PC-3 (cell line): Measurements from ENCODE around the gene NAA25. TPM values are rescaled to one million over a fixed set of nuclear protein-coding genes. Genes with fewer than 3 reads are reported as not detected.
"Not testable (repeated sequence)": the region's sequence is repeated elsewhere in the genome, so short reads cannot be mapped to it uniquely, and the experiment has no call there.

Experiments used
- ATAC-seq: fragments of 200-7000 bp; cut with Tn5 transposase; 2 replicates; pipeline ENCODE4 v1.9.1; 2020; ENCODE audit warnings: mild to moderate bottlenecking, moderate library complexity
- BruUV-seq: library from RNA; stranded (reverse); fragments of 400-500 nt; replicated peaks from 2 replicates; lab custom pipeline; 2021; lab: Mats Ljungman, UMichigan
- CTCF ChIA-PET: fragments of 300-600 bp; sonication (Branson Sonifier 250); formaldehyde crosslinking; loops from one replicate; lab custom pipeline; 2022; ENCODE audit warnings: antibody characterized with exemption; lab: Charles Lee
- POLR2A ChIA-PET: fragments of 300-600 bp; sonication (Branson Sonifier 250); formaldehyde crosslinking; loops from one replicate; lab custom pipeline; 2022; ENCODE audit warnings: antibody characterized with exemption; ENCODE audit not compliant: unreplicated experiment; lab: Charles Lee
- DNase-seq: peaks from one replicate; pipeline ENCODE4 v3.0.0-alpha.2; 2015
- H2AFZ ChIP-seq: fragments of 300-600 bp; sonication (generic); 2 replicates; pipeline ENCODE4 v1.6.0; 2016; ENCODE audit warnings: antibody characterized with exemption, low read length
- H3F3A ChIP-seq: fragments of 300-600 bp; sonication (generic); one replicate; pipeline ENCODE4 v1.6.0; 2017; ENCODE audit warnings: antibody characterized with exemption, low read length, control low read depth, mild to moderate bottlenecking; ENCODE audit not compliant: unreplicated experiment
- H3K27ac ChIP-seq: fragments of 300-600 bp; sonication (generic); 2 replicates; pipeline ENCODE4 v1.5.1; 2016; ENCODE audit warnings: mild to moderate bottlenecking, low read length
- H3K27me3 ChIP-seq: fragments of 300-600 bp; sonication (generic); 2 replicates; pipeline ENCODE4 v1.6.1; 2016; ENCODE audit warnings: low read length, mixed read lengths
- H3K36me3 ChIP-seq: fragments of 300-600 bp; sonication (generic); 2 replicates; pipeline ENCODE4 v1.6.1; 2016; ENCODE audit warnings: low read depth, mixed run types, low read length, mixed read lengths
- H3K4me1 ChIP-seq: fragments of 300-600 bp; sonication (generic); 2 replicates; pipeline ENCODE4 v1.5.1; 2016; ENCODE audit warnings: low read length; ENCODE audit not compliant: insufficient read depth
- H3K4me2 ChIP-seq: fragments of 300-600 bp; sonication (generic); 2 replicates; pipeline ENCODE4 v1.6.0; 2016; ENCODE audit warnings: low read length
- H3K4me3 ChIP-seq: fragments of 300-600 bp; sonication (generic); 2 replicates; pipeline ENCODE4 v1.5.1; 2016; ENCODE audit warnings: mild to moderate bottlenecking, low read length, mixed read lengths
- H3K79me2 ChIP-seq: fragments of 300-600 bp; sonication (generic); 2 replicates; pipeline ENCODE4 v1.6.1; 2017; ENCODE audit warnings: low read length, mixed read lengths
- H3K9ac ChIP-seq: fragments of 300-600 bp; sonication (generic); 2 replicates; pipeline ENCODE4 v1.6.0; 2016; ENCODE audit warnings: mild to moderate bottlenecking, low read length
- H3K9me2 ChIP-seq: fragments of 300-600 bp; sonication (generic); replicated peaks from 2 replicates; pipeline ENCODE4 v1.6.1; 2016; ENCODE audit warnings: mixed run types, low read length, mixed read lengths
- H3K9me3 ChIP-seq: fragments of 300-600 bp; sonication (generic); 2 replicates; pipeline ENCODE4 v1.6.1; 2016; ENCODE audit warnings: low read length, mixed read lengths
- H4K20me1 ChIP-seq: fragments of 300-600 bp; sonication (generic); 2 replicates; pipeline ENCODE4 v1.6.1; 2016; ENCODE audit warnings: low read length, mixed read lengths
- EZH2 ChIP-seq: fragments of 300-600 bp; sonication (generic); IDR thresholded peaks from one replicate; pipeline ENCODE4 v1.6.1; 2017; ENCODE audit warnings: antibody characterized with exemption, mild to moderate bottlenecking, low read length; ENCODE audit not compliant: unreplicated experiment
- EZH2phosphoT487 ChIP-seq: fragments of 300-600 bp; sonication (generic); IDR thresholded peaks from 2 replicates; pipeline ENCODE4 v1.6.1; 2018; ENCODE audit warnings: mild to moderate bottlenecking, antibody characterized with exemption, low read length, borderline replicate concordance
- intact Hi-C: fragments of 100-400 bp; cut with micrococcal nuclease; formaldehyde crosslinking; loops from 2 replicates; pipeline ENCODE4 v1.9.0; 2023
- total RNA-seq: library from RNA; depleted of rRNA; stranded (reverse); fragments of >200 nt; gene quantifications from 2 replicates; pipeline ENCODE4 v1.2.3, GENCODE V29; 2014
- TF ChIP-seq, protein P1 (sequence below): fragments of 300-600 bp; sonication (generic); conservative IDR thresholded peaks from 2 replicates; pipeline ENCODE4 v1.5.1; 2017; ENCODE audit warnings: antibody characterized with exemption, low read depth, mild to moderate bottlenecking, low read length

NAA25 gene
- total RNA-seq, 1 experiment from 2014 or later, result 33.3 TPM

DNA sequence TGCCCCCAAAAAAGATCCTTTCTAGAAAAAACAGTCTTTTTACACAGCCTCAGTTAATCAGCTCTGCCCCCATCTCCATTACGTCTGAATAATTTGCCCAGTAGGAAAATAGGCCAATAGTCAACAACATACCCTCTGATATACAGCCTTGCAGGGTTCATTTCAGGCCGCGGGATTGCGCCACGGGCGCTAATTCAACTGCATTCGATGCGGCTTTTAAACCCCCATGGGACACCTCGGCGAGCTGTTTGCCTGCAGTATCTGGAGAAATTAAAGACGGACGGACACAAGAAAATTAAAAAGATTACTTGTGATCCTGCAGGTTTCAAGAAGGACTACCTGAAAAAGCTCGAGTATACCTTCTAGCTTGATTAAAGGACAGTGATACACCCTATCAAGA lies 59.2 kb downstream of the NAA25 start:
- Histone ChIP-seq H3K27me3 (no peaks in the 10 kb centered on the region), H2AFZ (no peak overlapping the region), H3K36me3 (peaks cover 88% of the 10 kb centered on the region), H3K4me2 (no peak overlapping the region), H3K9ac (no peak overlapping the region), H4K20me1 (no peaks in the 10 kb centered on the region; the same call in 1 of the 2 replicates), H3F3A (peaks cover 12% of the 10 kb centered on the region), H3K27ac (no peak overlapping the region), H3K4me1 (no peaks in the 10 kb centered on the region), H3K79me2 (peaks cover 12% of the 10 kb centered on the region; the same call in 1 of the 2 replicates), H3K9me3 (no peaks in the 10 kb centered on the region), H3K9me2 (no peaks in the 10 kb centered on the region), H3K4me3 (no peak overlapping the region)
- ATAC-seq (no peak), DNase-seq (no peak)
- ChIA-PET CTCF (no interaction called here), POLR2A (no interaction called here)
- intact Hi-C loops, result no loop called here
- BruUV-seq, result no TSS peak
- no peak for TF ChIP-seq EZH2phosphoT487
- no peak for TF ChIP-seq EZH2
- TF ChIP-seq, protein P1, sequence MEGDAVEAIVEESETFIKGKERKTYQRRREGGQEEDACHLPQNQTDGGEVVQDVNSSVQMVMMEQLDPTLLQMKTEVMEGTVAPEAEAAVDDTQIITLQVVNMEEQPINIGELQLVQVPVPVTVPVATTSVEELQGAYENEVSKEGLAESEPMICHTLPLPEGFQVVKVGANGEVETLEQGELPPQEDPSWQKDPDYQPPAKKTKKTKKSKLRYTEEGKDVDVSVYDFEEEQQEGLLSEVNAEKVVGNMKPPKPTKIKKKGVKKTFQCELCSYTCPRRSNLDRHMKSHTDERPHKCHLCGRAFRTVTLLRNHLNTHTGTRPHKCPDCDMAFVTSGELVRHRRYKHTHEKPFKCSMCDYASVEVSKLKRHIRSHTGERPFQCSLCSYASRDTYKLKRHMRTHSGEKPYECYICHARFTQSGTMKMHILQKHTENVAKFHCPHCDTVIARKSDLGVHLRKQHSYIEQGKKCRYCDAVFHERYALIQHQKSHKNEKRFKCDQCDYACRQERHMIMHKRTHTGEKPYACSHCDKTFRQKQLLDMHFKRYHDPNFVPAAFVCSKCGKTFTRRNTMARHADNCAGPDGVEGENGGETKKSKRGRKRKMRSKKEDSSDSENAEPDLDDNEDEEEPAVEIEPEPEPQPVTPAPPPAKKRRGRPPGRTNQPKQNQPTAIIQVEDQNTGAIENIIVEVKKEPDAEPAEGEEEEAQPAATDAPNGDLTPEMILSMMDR, result no peak

DNA sequence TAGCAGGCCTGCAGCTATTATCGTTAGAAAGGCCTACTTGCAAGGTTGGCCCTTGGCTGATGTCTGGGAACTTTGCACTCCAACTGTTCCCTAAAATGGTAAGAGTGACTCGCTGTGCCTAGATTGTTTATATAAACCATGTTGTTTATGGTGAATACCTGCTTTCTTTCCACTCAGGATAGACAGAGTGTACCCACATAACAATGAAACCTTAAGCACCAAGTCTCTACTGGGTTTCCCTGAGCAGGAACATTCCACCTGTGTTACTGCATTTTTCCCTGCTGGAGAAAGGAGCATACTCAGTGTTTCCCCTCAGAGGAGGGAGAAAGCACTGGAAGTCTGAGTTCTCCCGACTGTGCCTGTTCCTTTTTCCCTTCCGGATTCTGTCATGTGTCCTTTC lies 62.6 kb downstream of the NAA25 start:
- Histone ChIP-seq H3K4me3 (no peak overlapping the region), H3K27me3 (no peaks in the 10 kb centered on the region), H2AFZ (no peak overlapping the region), H3K4me2 (no peak overlapping the region), H3K9me2 (no peaks in the 10 kb centered on the region), H3K9ac (no peak overlapping the region), H3K36me3 (peaks cover 78% of the 10 kb centered on the region), H3K4me1 (no peaks in the 10 kb centered on the region), H3K9me3 (no peaks in the 10 kb centered on the region), H3K79me2 (no peaks in the 10 kb centered on the region), H3K27ac (no peak overlapping the region), H3F3A (peaks cover 4% of the 10 kb centered on the region), H4K20me1 (no peaks in the 10 kb centered on the region)
- ChIA-PET POLR2A (no interaction called here), CTCF (no interaction called here)
- no TSS peak for BruUV-seq
- intact Hi-C loops, result no loop called here
- TF ChIP-seq, protein P1, result no peak
- TF ChIP-seq EZH2 (no peak), EZH2phosphoT487 (no peak)
- ATAC-seq, result no peak; the same call in 1 of the 2 replicates
- DNase-seq, result no peak

DNA sequence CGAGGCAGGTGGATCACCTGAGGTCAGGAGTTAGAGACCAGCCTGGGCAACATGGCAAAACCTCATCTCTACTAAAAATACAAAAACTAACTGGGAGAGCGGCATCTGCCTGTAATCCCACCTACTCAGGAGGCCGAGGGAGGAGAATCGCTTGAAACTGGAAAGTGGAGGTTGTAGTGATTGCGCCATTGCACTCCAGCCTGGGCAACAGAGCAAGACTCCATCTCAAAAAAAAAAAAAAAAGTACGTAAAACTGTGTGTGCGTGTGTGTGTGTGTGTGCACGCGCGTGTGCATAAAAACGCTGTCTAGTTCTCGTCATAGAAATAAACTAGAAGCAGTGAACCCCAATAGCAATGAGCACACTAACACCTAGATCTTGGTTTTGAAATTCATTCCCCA lies 72.0 kb downstream of the NAA25 start:
- H3F3A ChIP-seq, CTCF ChIA-PET: not testable (repeated sequence)

More for the DNA sequence above, 72.0 kb downstream of the NAA25 start:
- H3K27ac ChIP-seq, H3K9ac ChIP-seq, POLR2A ChIA-PET, H3K27me3 ChIP-seq, intact Hi-C loops, H3K9me2 ChIP-seq, H3K4me2 ChIP-seq, H2AFZ ChIP-seq, H3K9me3 ChIP-seq, DNase-seq, H3K79me2 ChIP-seq, ATAC-seq, H3K4me3 ChIP-seq, H4K20me1 ChIP-seq, H3K4me1 ChIP-seq, BruUV-seq: not testable (repeated sequence)
- H3K36me3 ChIP-seq, result peaks cover 76% of the 10 kb centered on the region
